Measurements from ENCODE around the gene SIMC1. TPM values are rescaled to one million over a fixed set of nuclear protein-coding genes. Genes with fewer than 3 reads are reported as not detected.
A peak's percentile ranks its signal among the peaks of the same experiment; 100 is the strongest.

Gene SIMC1
- total RNA-seq, 1 experiment from 2014 or later, result 17.9 TPM

DNA sequence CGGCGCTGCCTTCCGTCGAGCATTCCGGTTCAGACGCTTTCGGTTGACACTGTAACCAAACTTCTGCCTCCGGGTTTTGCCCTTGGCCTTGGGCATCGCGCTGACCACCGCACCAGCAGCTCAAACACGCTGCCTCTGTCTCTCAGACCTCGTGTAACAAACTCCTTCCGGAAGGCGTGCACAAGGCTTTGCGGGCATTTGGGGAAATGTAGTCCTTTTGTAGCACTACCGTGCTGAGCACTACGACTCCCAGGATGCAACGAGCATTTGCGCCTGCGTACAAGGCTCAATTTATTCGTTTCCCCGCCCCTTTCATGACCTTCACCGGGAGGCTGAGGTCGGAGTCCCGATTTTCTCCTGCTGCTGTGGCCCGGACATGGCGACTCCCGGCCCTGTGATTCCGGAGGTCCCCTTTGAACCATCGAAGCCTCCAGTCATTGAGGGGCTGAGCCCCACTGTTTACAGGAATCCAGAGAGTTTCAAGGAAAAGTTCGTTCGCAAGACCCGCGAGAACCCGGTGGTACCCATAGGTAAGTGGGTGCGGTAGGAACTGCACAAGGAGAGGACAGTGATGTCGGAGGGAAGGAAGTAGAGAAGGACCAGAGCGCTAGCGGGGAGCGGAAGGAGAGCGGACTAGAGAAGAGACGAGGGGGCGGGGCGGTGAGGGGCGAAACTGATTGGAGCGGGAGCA is 150.4 kb downstream of the SIMC1 start, which contains the start of the genes HIGD2A and NOP16 (continued):
- TF ChIP-seq, protein P1, sequence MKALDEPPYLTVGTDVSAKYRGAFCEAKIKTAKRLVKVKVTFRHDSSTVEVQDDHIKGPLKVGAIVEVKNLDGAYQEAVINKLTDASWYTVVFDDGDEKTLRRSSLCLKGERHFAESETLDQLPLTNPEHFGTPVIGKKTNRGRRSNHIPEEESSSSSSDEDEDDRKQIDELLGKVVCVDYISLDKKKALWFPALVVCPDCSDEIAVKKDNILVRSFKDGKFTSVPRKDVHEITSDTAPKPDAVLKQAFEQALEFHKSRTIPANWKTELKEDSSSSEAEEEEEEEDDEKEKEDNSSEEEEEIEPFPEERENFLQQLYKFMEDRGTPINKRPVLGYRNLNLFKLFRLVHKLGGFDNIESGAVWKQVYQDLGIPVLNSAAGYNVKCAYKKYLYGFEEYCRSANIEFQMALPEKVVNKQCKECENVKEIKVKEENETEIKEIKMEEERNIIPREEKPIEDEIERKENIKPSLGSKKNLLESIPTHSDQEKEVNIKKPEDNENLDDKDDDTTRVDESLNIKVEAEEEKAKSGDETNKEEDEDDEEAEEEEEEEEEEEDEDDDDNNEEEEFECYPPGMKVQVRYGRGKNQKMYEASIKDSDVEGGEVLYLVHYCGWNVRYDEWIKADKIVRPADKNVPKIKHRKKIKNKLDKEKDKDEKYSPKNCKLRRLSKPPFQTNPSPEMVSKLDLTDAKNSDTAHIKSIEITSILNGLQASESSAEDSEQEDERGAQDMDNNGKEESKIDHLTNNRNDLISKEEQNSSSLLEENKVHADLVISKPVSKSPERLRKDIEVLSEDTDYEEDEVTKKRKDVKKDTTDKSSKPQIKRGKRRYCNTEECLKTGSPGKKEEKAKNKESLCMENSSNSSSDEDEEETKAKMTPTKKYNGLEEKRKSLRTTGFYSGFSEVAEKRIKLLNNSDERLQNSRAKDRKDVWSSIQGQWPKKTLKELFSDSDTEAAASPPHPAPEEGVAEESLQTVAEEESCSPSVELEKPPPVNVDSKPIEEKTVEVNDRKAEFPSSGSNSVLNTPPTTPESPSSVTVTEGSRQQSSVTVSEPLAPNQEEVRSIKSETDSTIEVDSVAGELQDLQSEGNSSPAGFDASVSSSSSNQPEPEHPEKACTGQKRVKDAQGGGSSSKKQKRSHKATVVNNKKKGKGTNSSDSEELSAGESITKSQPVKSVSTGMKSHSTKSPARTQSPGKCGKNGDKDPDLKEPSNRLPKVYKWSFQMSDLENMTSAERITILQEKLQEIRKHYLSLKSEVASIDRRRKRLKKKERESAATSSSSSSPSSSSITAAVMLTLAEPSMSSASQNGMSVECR (CRISPR knock-in tag; IDR thresholded peaks at IDR 0.05; ENCODE audit: borderline replicate concordance), result peak; percentile 85; the same call in 1 of the 2 replicates
- no peak for TF ChIP-seq ZNF263 (CRISPR knock-in tag; IDR thresholded peaks at IDR 0.05; ENCODE audit: low read depth)
- TF ChIP-seq, protein P2, sequence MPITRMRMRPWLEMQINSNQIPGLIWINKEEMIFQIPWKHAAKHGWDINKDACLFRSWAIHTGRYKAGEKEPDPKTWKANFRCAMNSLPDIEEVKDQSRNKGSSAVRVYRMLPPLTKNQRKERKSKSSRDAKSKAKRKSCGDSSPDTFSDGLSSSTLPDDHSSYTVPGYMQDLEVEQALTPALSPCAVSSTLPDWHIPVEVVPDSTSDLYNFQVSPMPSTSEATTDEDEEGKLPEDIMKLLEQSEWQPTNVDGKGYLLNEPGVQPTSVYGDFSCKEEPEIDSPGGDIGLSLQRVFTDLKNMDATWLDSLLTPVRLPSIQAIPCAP (CRISPR knock-in tag; IDR thresholded peaks at IDR 0.05), result no peak
- TF ChIP-seq, protein P3, sequence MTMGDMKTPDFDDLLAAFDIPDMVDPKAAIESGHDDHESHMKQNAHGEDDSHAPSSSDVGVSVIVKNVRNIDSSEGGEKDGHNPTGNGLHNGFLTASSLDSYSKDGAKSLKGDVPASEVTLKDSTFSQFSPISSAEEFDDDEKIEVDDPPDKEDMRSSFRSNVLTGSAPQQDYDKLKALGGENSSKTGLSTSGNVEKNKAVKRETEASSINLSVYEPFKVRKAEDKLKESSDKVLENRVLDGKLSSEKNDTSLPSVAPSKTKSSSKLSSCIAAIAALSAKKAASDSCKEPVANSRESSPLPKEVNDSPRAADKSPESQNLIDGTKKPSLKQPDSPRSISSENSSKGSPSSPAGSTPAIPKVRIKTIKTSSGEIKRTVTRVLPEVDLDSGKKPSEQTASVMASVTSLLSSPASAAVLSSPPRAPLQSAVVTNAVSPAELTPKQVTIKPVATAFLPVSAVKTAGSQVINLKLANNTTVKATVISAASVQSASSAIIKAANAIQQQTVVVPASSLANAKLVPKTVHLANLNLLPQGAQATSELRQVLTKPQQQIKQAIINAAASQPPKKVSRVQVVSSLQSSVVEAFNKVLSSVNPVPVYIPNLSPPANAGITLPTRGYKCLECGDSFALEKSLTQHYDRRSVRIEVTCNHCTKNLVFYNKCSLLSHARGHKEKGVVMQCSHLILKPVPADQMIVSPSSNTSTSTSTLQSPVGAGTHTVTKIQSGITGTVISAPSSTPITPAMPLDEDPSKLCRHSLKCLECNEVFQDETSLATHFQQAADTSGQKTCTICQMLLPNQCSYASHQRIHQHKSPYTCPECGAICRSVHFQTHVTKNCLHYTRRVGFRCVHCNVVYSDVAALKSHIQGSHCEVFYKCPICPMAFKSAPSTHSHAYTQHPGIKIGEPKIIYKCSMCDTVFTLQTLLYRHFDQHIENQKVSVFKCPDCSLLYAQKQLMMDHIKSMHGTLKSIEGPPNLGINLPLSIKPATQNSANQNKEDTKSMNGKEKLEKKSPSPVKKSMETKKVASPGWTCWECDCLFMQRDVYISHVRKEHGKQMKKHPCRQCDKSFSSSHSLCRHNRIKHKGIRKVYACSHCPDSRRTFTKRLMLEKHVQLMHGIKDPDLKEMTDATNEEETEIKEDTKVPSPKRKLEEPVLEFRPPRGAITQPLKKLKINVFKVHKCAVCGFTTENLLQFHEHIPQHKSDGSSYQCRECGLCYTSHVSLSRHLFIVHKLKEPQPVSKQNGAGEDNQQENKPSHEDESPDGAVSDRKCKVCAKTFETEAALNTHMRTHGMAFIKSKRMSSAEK (CRISPR knock-in tag; IDR thresholded peaks at IDR 0.05; ENCODE audit: borderline replicate concordance), result 0 out of 2 replicates have a peak, but pooled peaks have one; percentile 5
- 0 out of 2 replicates have a peak, but pooled peaks have one; percentile 1 for TF ChIP-seq SMAD3 (CRISPR knock-in tag; IDR thresholded peaks at IDR 0.05; ENCODE audit: borderline replicate concordance)
- TF ChIP-seq, protein P4, sequence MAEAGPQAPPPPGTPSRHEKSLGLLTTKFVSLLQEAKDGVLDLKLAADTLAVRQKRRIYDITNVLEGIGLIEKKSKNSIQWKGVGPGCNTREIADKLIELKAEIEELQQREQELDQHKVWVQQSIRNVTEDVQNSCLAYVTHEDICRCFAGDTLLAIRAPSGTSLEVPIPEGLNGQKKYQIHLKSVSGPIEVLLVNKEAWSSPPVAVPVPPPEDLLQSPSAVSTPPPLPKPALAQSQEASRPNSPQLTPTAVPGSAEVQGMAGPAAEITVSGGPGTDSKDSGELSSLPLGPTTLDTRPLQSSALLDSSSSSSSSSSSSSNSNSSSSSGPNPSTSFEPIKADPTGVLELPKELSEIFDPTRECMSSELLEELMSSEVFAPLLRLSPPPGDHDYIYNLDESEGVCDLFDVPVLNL (CRISPR knock-in tag; IDR thresholded peaks at IDR 0.05; ENCODE audit: borderline replicate concordance, low read depth), result no peak
- TF ChIP-seq, protein P5, sequence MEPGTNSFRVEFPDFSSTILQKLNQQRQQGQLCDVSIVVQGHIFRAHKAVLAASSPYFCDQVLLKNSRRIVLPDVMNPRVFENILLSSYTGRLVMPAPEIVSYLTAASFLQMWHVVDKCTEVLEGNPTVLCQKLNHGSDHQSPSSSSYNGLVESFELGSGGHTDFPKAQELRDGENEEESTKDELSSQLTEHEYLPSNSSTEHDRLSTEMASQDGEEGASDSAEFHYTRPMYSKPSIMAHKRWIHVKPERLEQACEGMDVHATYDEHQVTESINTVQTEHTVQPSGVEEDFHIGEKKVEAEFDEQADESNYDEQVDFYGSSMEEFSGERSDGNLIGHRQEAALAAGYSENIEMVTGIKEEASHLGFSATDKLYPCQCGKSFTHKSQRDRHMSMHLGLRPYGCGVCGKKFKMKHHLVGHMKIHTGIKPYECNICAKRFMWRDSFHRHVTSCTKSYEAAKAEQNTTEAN (CRISPR knock-in tag; IDR thresholded peaks at IDR 0.05), result peak; percentile 72
- TF ChIP-seq, protein P6, sequence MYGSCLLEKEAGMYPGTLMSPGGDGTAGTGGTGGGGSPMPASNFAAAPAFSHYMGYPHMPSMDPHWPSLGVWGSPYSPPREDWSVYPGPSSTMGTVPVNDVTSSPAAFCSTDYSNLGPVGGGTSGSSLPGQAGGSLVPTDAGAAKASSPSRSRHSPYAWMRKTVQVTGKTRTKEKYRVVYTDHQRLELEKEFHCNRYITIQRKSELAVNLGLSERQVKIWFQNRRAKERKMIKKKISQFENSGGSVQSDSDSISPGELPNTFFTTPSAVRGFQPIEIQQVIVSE (CRISPR knock-in tag; IDR thresholded peaks at IDR 0.05; ENCODE audit: borderline replicate concordance), result no peak
- peak; percentile 14; the same call in 1 of the 2 replicates for TF ChIP-seq TEAD1 (CRISPR knock-in tag; IDR thresholded peaks at IDR 0.05)
- no peak; the same call in none of the 2 replicates for TF ChIP-seq ESRRA (CRISPR knock-in tag; IDR thresholded peaks at IDR 0.05; ENCODE audit: borderline replicate concordance)
- TF ChIP-seq TEAD4 (CRISPR knock-in tag; IDR thresholded peaks at IDR 0.05), result peak; percentile 25; the same call in 1 of the 2 replicates
- TF ChIP-seq, protein P7, sequence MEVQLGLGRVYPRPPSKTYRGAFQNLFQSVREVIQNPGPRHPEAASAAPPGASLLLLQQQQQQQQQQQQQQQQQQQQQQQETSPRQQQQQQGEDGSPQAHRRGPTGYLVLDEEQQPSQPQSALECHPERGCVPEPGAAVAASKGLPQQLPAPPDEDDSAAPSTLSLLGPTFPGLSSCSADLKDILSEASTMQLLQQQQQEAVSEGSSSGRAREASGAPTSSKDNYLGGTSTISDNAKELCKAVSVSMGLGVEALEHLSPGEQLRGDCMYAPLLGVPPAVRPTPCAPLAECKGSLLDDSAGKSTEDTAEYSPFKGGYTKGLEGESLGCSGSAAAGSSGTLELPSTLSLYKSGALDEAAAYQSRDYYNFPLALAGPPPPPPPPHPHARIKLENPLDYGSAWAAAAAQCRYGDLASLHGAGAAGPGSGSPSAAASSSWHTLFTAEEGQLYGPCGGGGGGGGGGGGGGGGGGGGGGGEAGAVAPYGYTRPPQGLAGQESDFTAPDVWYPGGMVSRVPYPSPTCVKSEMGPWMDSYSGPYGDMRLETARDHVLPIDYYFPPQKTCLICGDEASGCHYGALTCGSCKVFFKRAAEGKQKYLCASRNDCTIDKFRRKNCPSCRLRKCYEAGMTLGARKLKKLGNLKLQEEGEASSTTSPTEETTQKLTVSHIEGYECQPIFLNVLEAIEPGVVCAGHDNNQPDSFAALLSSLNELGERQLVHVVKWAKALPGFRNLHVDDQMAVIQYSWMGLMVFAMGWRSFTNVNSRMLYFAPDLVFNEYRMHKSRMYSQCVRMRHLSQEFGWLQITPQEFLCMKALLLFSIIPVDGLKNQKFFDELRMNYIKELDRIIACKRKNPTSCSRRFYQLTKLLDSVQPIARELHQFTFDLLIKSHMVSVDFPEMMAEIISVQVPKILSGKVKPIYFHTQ (CRISPR knock-in tag; IDR thresholded peaks at IDR 0.05), result no peak
- TF ChIP-seq, protein P8, sequence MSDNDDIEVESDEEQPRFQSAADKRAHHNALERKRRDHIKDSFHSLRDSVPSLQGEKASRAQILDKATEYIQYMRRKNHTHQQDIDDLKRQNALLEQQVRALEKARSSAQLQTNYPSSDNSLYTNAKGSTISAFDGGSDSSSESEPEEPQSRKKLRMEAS (CRISPR knock-in tag; IDR thresholded peaks at IDR 0.05), result peak; percentile 98
- TF ChIP-seq FOXP1 (CRISPR knock-in tag; IDR thresholded peaks at IDR 0.05; ENCODE audit: borderline replicate concordance), result peak; percentile 88
- peak; percentile 41; the same call in 1 of the 2 replicates for TF ChIP-seq CREM (CRISPR knock-in tag; IDR thresholded peaks at IDR 0.05)
- TF ChIP-seq, protein P9, sequence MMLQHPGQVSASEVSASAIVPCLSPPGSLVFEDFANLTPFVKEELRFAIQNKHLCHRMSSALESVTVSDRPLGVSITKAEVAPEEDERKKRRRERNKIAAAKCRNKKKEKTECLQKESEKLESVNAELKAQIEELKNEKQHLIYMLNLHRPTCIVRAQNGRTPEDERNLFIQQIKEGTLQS (CRISPR knock-in tag; conservative IDR thresholded peaks at IDR 0.05), result no peak
- TF ChIP-seq CBFB (CRISPR knock-in tag; IDR thresholded peaks at IDR 0.05; ENCODE audit: low read depth), result 0 out of 2 replicates have a peak, but pooled peaks have one; percentile 0
- TF ChIP-seq, protein P10, sequence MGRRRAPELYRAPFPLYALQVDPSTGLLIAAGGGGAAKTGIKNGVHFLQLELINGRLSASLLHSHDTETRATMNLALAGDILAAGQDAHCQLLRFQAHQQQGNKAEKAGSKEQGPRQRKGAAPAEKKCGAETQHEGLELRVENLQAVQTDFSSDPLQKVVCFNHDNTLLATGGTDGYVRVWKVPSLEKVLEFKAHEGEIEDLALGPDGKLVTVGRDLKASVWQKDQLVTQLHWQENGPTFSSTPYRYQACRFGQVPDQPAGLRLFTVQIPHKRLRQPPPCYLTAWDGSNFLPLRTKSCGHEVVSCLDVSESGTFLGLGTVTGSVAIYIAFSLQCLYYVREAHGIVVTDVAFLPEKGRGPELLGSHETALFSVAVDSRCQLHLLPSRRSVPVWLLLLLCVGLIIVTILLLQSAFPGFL (CRISPR knock-in tag; IDR thresholded peaks at IDR 0.05; ENCODE audit: borderline replicate concordance), result no peak
